Thoracic aorta (tissue), 2 donors: Measurements from ENCODE around the gene GRIK4. TPM values are rescaled to one million over a fixed set of nuclear protein-coding genes. Genes with fewer than 3 reads are reported as not detected.

Source experiments
- ATAC-seq: fragments of 150-250 bp; one replicate; pipeline ENCODE4 v1.8.0; 2017; ENCODE audit warnings: low read depth; ENCODE audit not compliant: insufficient number of reproducible peaks, low FRiP score
- DNase-seq: peaks from one replicate; pipeline ENCODE4 v3.0.0-alpha.2; 2020; ENCODE audit warnings: low spot score
- H3K27ac ChIP-seq, 2 donors: fragments of 200-600 bp; sonication (generic); 1 replicate in 1 of 2; 2 replicates in 1 of 2; pipeline ENCODE4 v1.5.1; 2016; ENCODE audit warnings: mild to moderate bottlenecking in 2 of 2, moderate library complexity in 2 of 2
- H3K27me3 ChIP-seq: fragments of 200-600 bp; sonication (generic); replicated peaks from 2 replicates; pipeline ENCODE4 v1.6.0; 2016; ENCODE audit warnings: mild to moderate bottlenecking; ENCODE audit not compliant: insufficient read depth
- H3K36me3 ChIP-seq: fragments of 200-600 bp; sonication (generic); one replicate; pipeline ENCODE4 v1.5.1; 2016
- H3K4me1 ChIP-seq, 2 donors: fragments of 200-600 bp; sonication (generic); 1 replicate in 1 of 2; 2 replicates in 1 of 2; pipeline versions ENCODE4 v1.5.1 to v1.6.0; 2016; ENCODE audit warnings: low read depth in 2 of 2, mild to moderate bottlenecking in 1 of 2; ENCODE audit not compliant: control insufficient read depth in 1 of 2
- H3K4me3 ChIP-seq: fragments of 200-600 bp; sonication (generic); 2 replicates; pipeline ENCODE4 v1.5.1; 2016; ENCODE audit warnings: mild to moderate bottlenecking
- H3K9me3 ChIP-seq: fragments of 200-600 bp; sonication (generic); 2 replicates; pipeline ENCODE4 v1.5.1; 2016
- CTCF ChIP-seq: fragments of 200-600 bp; sonication (generic); IDR thresholded peaks from one replicate; pipeline ENCODE4 v1.5.1; 2019; ENCODE audit warnings: antibody characterized with exemption
- total RNA-seq, 2 donors: library from RNA; depleted of rRNA; stranded (reverse); fragments of >200 nt; gene quantifications; one replicate each; pipeline versions ENCODE4 v1.1.0 to v1.2.3, GENCODE V29; 2016

GRIK4 gene
- total RNA-seq, 2 donors from 2014 or later, result not detected

DNA sequence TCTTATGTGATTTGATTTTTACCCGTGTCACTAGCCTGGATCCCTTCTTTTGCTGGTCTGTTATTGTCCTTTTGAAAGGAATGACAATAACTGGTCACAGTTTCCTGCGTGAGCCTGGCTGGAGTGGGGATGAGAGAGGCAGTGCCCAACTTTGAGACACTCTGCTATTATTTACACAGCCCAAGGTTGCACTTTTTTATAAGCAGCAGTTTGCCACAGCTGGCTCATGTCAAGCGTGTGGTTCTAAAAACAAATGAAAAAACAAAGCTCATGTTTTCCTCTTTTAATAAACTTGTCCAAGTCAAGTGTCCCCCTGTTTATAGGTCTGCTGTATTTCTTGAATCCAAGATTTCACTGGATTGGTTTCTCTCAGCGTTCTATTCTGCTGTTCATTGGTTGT lies 201.3 kb downstream of the GRIK4 start:
- no peaks in the 10 kb centered on the region for H3K27me3 ChIP-seq
- ATAC-seq (no peak), DNase-seq (no peak)
- no peaks in the 10 kb centered on the region for H3K4me1 ChIP-seq
- TF ChIP-seq CTCF, result no peak
- no peaks in the 10 kb centered on the region for H3K36me3 ChIP-seq
- peaks cover 2% of the 10 kb centered on the region for H3K9me3 ChIP-seq
- H3K4me3 ChIP-seq, result no peak overlapping the region
- no peak overlapping the region for H3K27ac ChIP-seq

DNA sequence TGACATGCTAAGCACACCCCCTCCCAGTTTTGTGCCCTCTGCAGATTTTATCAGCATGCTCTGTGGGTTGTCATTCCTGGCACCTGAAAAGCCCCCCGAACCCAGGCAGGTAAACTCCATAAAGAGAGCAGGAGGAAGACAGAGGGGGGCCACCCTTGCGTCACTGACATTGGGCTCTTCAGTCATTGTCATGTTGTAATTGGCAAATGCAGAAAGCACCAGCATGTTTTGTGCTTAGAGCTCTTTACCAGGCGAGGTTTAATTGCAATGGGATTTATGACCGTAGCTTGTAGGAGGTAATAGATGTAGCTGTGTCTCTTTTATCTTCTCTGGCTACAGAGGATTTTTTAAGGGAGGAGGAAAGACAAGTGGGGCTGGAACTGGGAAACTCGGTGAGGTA lies 201.7 kb downstream of the GRIK4 start:
- H3K27ac ChIP-seq, result no peak overlapping the region
- ATAC-seq, result no peak
- no peaks in the 10 kb centered on the region for H3K36me3 ChIP-seq
- H3K4me3 ChIP-seq, result no peak overlapping the region
- no peak for DNase-seq
- H3K9me3 ChIP-seq, result no peaks in the 10 kb centered on the region
- no peak for TF ChIP-seq CTCF
- H3K4me1 ChIP-seq, result no peaks in the 10 kb centered on the region
- no peaks in the 10 kb centered on the region for H3K27me3 ChIP-seq

GRCh38 chr11:120714438-120714837 lies 202.9 kb downstream of the GRIK4 start:
- ATAC-seq (no peak), DNase-seq (no peak)
- H3K36me3 ChIP-seq, result no peaks in the 10 kb centered on the region
- TF ChIP-seq CTCF, result no peak
- no peak overlapping the region for H3K4me3 ChIP-seq
- no peak overlapping the region for H3K27ac ChIP-seq
- H3K27me3 ChIP-seq, result no peaks in the 10 kb centered on the region
- H3K4me1 ChIP-seq, result no peaks in the 10 kb centered on the region
- no peaks in the 10 kb centered on the region for H3K9me3 ChIP-seq

DNA sequence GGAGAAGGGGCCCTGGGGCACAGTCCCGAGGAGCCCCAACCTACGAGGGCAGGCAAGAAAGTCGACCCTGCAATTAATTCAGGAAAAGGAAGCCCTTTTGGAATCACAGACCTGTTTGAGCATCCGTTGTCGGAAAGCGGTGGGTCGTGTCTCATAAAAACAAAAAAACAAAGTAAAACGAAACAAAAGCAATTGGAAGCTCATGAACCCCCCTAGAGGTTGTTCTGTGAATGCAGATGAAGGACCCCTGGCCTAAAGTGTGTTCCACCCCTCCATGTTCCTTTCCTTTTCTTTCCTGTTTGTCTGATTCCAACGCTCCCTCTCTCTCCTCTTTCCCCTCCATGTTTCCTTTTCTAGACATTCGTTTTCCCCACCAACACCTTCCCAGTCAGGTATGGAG lies 203.7 kb downstream of the GRIK4 start:
- Histone ChIP-seq H3K9me3 (no peaks in the 10 kb centered on the region), H3K27ac (no peak overlapping the region), H3K36me3 (no peaks in the 10 kb centered on the region), H3K27me3 (no peaks in the 10 kb centered on the region), H3K4me1 (no peaks in the 10 kb centered on the region), H3K4me3 (no peak overlapping the region)
- ATAC-seq, result no peak
- no peak for TF ChIP-seq CTCF
- DNase-seq, result no peak

DNA sequence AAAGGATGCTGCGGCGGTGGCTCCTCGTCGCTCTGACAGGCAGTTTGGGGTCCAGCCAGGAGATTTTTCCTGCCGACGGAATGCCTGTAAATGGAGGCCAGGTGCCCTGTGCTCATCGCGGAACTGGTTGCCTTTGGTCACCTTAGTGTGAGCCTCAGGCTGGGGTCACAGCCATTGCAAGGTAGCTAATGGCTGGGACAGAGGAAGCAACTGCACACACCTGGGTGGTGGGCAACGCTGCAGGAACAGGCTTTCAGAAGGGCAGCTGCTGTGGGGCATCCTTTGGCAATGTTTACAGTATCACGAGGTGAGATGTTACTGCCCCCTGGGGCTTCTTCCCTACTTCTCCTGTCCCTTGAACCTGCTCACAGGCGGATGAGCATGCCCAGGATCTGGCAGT lies 205.5 kb downstream of the GRIK4 start:
- DNase-seq (no peak), ATAC-seq (no peak)
- Histone ChIP-seq H3K4me1 (no peaks in the 10 kb centered on the region), H3K27ac (no peak overlapping the region), H3K36me3 (no peaks in the 10 kb centered on the region), H3K27me3 (no peaks in the 10 kb centered on the region), H3K4me3 (no peak overlapping the region), H3K9me3 (no peaks in the 10 kb centered on the region)
- no peak for TF ChIP-seq CTCF
